Measurements from ENCODE around the gene MAP1LC3C. TPM values are rescaled to one million over a fixed set of nuclear protein-coding genes. Genes with fewer than 3 reads are reported as not detected.

The MAP1LC3C gene
- total and polyA plus RNA-seq, 4 donors = 0.29 to 3.5 (median 0.57) TPM

DNA sequence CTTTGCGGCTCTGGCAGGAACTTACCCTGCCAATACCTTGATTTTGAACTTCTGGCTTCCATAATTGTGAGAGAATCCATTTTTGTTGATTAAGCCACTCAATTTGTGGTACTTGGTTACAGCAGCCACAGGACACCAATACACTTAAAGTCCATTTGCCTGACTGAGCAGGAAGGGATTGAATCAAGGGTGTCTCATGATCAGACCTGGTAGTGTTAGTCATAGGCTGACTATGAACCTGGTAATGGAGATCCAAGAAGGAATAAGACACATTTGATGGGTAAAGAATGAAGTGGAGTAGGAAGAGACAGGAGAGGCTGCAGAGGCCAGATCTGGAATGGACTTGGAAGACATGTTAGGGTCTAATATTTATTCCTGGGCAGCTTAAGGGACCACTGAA lies 31.2 kb upstream of the MAP1LC3C start:
- Histone ChIP-seq H3K27ac (ENCODE audit: low read depth in 1 of 2, low read length in 1 of 2) (no peak overlapping the region), H3K36me3 (ENCODE audit: control insufficient read depth in 4 of 4, insufficient read depth in 4 of 4, low read length in 4 of 4) (no peaks in the 10 kb centered on the region), H3K9me3 (ENCODE audit: control insufficient read depth in 4 of 4, insufficient read depth in 3 of 4, low read length in 3 of 4) (peaks cover 0 to 2% (median 0%) of the 10 kb centered on the region in 4 donors), H3K27me3 (ENCODE audit: control insufficient read depth in 3 of 3, insufficient read depth in 3 of 3, low read length in 2 of 3) (no peaks in the 10 kb centered on the region), H3K4me1 (ENCODE audit: control insufficient read depth in 5 of 5, insufficient read depth in 5 of 5, low read length in 5 of 5) (peaks cover 0 to 5% (median 4%) of the 10 kb centered on the region in 5 donors), H3K9ac (ENCODE audit: insufficient read depth in 1 of 2, low read length in 2 of 2) (no peak overlapping the region), H3K4me3 (no peak overlapping the region)
- TF ChIP-seq, protein P1, sequence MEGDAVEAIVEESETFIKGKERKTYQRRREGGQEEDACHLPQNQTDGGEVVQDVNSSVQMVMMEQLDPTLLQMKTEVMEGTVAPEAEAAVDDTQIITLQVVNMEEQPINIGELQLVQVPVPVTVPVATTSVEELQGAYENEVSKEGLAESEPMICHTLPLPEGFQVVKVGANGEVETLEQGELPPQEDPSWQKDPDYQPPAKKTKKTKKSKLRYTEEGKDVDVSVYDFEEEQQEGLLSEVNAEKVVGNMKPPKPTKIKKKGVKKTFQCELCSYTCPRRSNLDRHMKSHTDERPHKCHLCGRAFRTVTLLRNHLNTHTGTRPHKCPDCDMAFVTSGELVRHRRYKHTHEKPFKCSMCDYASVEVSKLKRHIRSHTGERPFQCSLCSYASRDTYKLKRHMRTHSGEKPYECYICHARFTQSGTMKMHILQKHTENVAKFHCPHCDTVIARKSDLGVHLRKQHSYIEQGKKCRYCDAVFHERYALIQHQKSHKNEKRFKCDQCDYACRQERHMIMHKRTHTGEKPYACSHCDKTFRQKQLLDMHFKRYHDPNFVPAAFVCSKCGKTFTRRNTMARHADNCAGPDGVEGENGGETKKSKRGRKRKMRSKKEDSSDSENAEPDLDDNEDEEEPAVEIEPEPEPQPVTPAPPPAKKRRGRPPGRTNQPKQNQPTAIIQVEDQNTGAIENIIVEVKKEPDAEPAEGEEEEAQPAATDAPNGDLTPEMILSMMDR (IDR thresholded peaks at IDR 0.05; ENCODE audit: control extremely low read depth, extremely low read depth) = no peak
- DNase-seq (no peak), ATAC-seq (ENCODE audit: insufficient read depth, low FRiP score) (no peak)
- 91 to 98% methylated on average over 1 of the region's 1 CpG for WGBS, 2 donors

- Histone ChIP-seq H3K27ac (ENCODE audit: low read depth in 1 of 2, low read length in 1 of 2) (no peak overlapping the region), H3K4me3 (no peak overlapping the region), H3K9me3 (ENCODE audit: control insufficient read depth in 4 of 4, insufficient read depth in 3 of 4, low read length in 3 of 4) (peaks cover 0 to 2% (median 0%) of the 10 kb centered on the region in 4 donors), H3K36me3 (ENCODE audit: control insufficient read depth in 4 of 4, insufficient read depth in 4 of 4, low read length in 4 of 4) (no peaks in the 10 kb centered on the region), H3K27me3 (ENCODE audit: control insufficient read depth in 3 of 3, insufficient read depth in 3 of 3, low read length in 2 of 3) (no peaks in the 10 kb centered on the region), H3K4me1 (ENCODE audit: control insufficient read depth in 5 of 5, insufficient read depth in 5 of 5, low read length in 5 of 5) (no peaks in the 10 kb centered on the region), H3K9ac (ENCODE audit: insufficient read depth in 1 of 2, low read length in 2 of 2) (no peak overlapping the region)
- ATAC-seq (ENCODE audit: insufficient read depth, low FRiP score) (no peak), DNase-seq (no peak)
- TF ChIP-seq, protein P1 (IDR thresholded peaks at IDR 0.05; ENCODE audit: control extremely low read depth, extremely low read depth) = no peak
- WGBS, 2 donors = 83 to 84% methylated on average over 13 of the region's 13 CpGs
Observed at GRCh38 chr1:242025681-242026080, 26.8 kb upstream of the MAP1LC3C start.

- Histone ChIP-seq H3K36me3 (ENCODE audit: control insufficient read depth in 4 of 4, insufficient read depth in 4 of 4, low read length in 4 of 4) (no peaks in the 10 kb centered on the region), H3K4me1 (ENCODE audit: control insufficient read depth in 5 of 5, insufficient read depth in 5 of 5, low read length in 5 of 5) (no peaks in the 10 kb centered on the region), H3K27me3 (ENCODE audit: control insufficient read depth in 3 of 3, insufficient read depth in 3 of 3, low read length in 2 of 3) (no peaks in the 10 kb centered on the region), H3K27ac (ENCODE audit: low read depth in 1 of 2, low read length in 1 of 2) (no peak overlapping the region), H3K4me3 (no peak overlapping the region), H3K9ac (ENCODE audit: insufficient read depth in 1 of 2, low read length in 2 of 2) (no peak overlapping the region), H3K9me3 (ENCODE audit: control insufficient read depth in 4 of 4, insufficient read depth in 3 of 4, low read length in 3 of 4) (peaks cover 0 to 2% (median 0%) of the 10 kb centered on the region in 4 donors)
- no peak for DNase-seq
- TF ChIP-seq, protein P1 (IDR thresholded peaks at IDR 0.05; ENCODE audit: control extremely low read depth, extremely low read depth) = no peak
- 72 to 79% methylated on average over 6 of the region's 6 CpGs for WGBS, 2 donors
- ATAC-seq (ENCODE audit: insufficient read depth, low FRiP score) = no peak
Observed at GRCh38 chr1:242023805-242024204, 24.9 kb upstream of the MAP1LC3C start.

DNA sequence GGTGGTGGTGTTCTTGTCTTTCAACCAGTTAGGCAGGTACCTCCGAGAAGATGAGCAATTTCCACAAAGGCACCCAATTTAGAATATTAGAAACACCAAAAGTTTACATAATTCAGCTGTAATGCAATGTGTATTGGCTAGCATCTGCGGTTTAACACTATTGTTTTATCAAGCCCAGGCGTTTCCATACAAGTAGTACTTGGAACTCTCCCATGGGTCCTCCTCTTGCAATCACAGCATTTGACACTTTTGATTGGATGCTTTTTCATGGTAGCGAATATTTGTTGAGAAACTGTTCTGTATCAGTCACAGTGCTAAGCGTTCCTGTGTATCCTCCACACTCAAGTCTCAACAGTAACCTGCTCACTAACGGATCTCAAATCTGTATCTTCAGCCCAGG lies 20.1 kb upstream of the MAP1LC3C start:
- Histone ChIP-seq H3K9me3 (ENCODE audit: control insufficient read depth in 4 of 4, insufficient read depth in 3 of 4, low read length in 3 of 4) (no peaks in the 10 kb centered on the region), H3K4me1 (ENCODE audit: control insufficient read depth in 5 of 5, insufficient read depth in 5 of 5, low read length in 5 of 5) (peaks cover 0 to 1% (median 0%) of the 10 kb centered on the region in 5 donors), H3K36me3 (ENCODE audit: control insufficient read depth in 4 of 4, insufficient read depth in 4 of 4, low read length in 4 of 4) (no peaks in the 10 kb centered on the region), H3K9ac (ENCODE audit: insufficient read depth in 1 of 2, low read length in 2 of 2) (no peak overlapping the region), H3K4me3 (no peak overlapping the region), H3K27me3 (ENCODE audit: control insufficient read depth in 3 of 3, insufficient read depth in 3 of 3, low read length in 2 of 3) (no peaks in the 10 kb centered on the region), H3K27ac (ENCODE audit: low read depth in 1 of 2, low read length in 1 of 2) (no peak overlapping the region)
- DNase-seq (no peak), ATAC-seq (ENCODE audit: insufficient read depth, low FRiP score) (no peak)
- 68 to 80% methylated on average over 6 of the region's 6 CpGs for WGBS, 2 donors
- TF ChIP-seq, protein P1 (IDR thresholded peaks at IDR 0.05; ENCODE audit: control extremely low read depth, extremely low read depth) = no peak
